Peyer's patch (tissue), 4 donors: ENCODE data around the gene CSF1R.

Source experiments
- POLR2A ChIP-seq, 2 donors: fragments of 450-650 bp; IDR thresholded peaks; one replicate each; pipeline ENCODE4 v1.5.1; 2017; ENCODE audit warnings: antibody characterized with exemption in 2 of 2, mild to moderate bottlenecking in 2 of 2, moderate library complexity in 2 of 2
- TF ChIP-seq, protein P1 (sequence below), 6 experiments: fragments of 450-650 bp in 4 of 6; fragments of 200-600 bp in 2 of 6; sonication (generic) in 1 of 6; IDR thresholded peaks; one replicate each; pipeline ENCODE4 v1.5.1; 2017 to 2019; ENCODE audit warnings: antibody characterized with exemption in 6 of 6, mild to moderate bottlenecking in 3 of 6, moderate library complexity in 1 of 6

DNA sequence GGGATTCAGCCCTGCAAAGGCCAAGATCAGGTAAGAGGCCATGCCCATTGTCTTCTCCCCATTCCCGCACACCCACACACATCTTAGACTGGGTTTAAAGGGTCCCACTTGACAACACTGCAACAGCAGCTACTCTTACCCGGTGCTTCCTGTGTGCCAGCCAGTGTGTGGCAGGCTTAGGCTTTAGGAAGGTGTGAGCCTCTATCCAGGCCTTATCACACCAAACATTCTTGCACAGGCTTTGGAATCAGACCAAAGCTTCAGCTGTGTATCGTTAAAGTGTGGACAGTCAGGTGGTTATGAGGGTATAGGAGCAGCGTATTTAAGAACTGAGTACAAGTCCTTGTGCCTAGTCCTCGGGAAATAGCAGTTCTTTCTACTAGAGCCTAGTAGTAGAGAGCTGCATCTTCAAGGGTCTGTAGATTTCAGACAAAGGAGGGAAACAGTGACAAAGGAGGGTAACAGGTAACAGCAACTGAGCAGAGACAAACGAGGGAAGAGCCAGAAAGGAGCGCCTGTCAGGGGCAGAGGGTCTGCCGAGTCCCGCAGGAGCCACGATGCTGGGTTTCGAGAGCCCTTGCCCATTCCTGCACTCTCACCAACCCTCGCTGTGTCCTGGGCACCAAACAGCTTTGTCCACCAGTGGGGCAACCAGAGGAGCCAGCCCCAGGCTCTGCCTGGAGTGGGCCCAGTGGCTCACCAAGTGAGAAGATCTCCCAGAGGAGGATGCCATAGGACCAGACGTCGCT is 30.9 kb downstream of the CSF1R start:
- TF ChIP-seq, protein P1, sequence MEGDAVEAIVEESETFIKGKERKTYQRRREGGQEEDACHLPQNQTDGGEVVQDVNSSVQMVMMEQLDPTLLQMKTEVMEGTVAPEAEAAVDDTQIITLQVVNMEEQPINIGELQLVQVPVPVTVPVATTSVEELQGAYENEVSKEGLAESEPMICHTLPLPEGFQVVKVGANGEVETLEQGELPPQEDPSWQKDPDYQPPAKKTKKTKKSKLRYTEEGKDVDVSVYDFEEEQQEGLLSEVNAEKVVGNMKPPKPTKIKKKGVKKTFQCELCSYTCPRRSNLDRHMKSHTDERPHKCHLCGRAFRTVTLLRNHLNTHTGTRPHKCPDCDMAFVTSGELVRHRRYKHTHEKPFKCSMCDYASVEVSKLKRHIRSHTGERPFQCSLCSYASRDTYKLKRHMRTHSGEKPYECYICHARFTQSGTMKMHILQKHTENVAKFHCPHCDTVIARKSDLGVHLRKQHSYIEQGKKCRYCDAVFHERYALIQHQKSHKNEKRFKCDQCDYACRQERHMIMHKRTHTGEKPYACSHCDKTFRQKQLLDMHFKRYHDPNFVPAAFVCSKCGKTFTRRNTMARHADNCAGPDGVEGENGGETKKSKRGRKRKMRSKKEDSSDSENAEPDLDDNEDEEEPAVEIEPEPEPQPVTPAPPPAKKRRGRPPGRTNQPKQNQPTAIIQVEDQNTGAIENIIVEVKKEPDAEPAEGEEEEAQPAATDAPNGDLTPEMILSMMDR (IDR thresholded peaks at IDR 0.05), result no peak
- no peak for TF ChIP-seq POLR2A (IDR thresholded peaks at IDR 0.05)
